ENCODE data around the gene SHISA8.

The SHISA8 gene

DNA sequence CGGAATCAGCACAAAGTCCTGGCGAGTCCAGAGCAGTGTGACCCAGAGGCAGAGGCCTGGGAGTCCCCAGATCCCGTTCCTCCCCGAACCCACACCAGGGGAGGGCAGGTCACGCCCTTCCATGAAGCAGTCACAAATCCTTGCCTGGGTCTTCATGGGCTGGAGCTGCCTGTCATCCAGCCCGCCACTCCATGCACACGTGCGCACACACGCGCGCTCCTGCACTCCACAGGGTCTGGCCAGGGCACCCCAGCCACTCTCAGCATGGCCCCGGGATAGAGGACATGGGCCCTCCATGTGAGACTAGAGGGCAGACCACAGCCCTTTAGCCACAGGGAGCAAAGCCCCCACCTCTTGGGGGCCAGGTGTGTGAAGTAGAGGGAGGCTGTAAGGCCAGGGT is 17.5 kb upstream of the SHISA8 start:
- ChIA-PET POLR2A (no interaction called here), CTCF (no interaction called here)
- no peak for DNase-seq (ENCODE audit: extremely low spot score)
- TF ChIP-seq ELF4 (IDR thresholded peaks at IDR 0.05) (no peak), CTBP1 (IDR thresholded peaks at IDR 0.05; ENCODE audit: borderline replicate concordance) (no peak), TARDBP (IDR thresholded peaks at IDR 0.05) (no peak), ZNF384 (IDR thresholded peaks at IDR 0.05) (no peak), L3MBTL2 (conservative IDR thresholded peaks at IDR 0.05) (no peak), FOXA1 (IDR thresholded peaks at IDR 0.05) (no peak), HDGF (IDR thresholded peaks at IDR 0.05; ENCODE audit: borderline replicate concordance) (no peak), FOXK2 (IDR thresholded peaks at IDR 0.05) (no peak), BHLHE40 (IDR thresholded peaks at IDR 0.05; ENCODE audit: borderline replicate concordance) (no peak), LEF1 (IDR thresholded peaks at IDR 0.05; ENCODE audit: borderline replicate concordance) (no peak), FOXM1 (IDR thresholded peaks at IDR 0.05; ENCODE audit: borderline replicate concordance) (no peak), ARNT (IDR thresholded peaks at IDR 0.05) (no peak), SP1 (IDR thresholded peaks at IDR 0.05) (no peak), SUZ12 (IDR thresholded peaks at IDR 0.05) (no peak), NFRKB (IDR thresholded peaks at IDR 0.05) (no peak)
- TF ChIP-seq, protein P1, sequence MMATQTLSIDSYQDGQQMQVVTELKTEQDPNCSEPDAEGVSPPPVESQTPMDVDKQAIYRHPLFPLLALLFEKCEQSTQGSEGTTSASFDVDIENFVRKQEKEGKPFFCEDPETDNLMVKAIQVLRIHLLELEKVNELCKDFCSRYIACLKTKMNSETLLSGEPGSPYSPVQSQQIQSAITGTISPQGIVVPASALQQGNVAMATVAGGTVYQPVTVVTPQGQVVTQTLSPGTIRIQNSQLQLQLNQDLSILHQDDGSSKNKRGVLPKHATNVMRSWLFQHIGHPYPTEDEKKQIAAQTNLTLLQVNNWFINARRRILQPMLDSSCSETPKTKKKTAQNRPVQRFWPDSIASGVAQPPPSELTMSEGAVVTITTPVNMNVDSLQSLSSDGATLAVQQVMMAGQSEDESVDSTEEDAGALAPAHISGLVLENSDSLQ (IDR thresholded peaks at IDR 0.05), result no peak

GRCh38 chr22:41931701-41932269 is 16.9 kb upstream of the SHISA8 start:
- ChIA-PET CTCF (no interaction called here), POLR2A (no interaction called here)
- TF ChIP-seq ELF4 (IDR thresholded peaks at IDR 0.05) (no peak), SUZ12 (IDR thresholded peaks at IDR 0.05) (no peak), BHLHE40 (IDR thresholded peaks at IDR 0.05; ENCODE audit: borderline replicate concordance) (no peak), TARDBP (IDR thresholded peaks at IDR 0.05) (no peak), SP1 (IDR thresholded peaks at IDR 0.05) (no peak), ZNF384 (IDR thresholded peaks at IDR 0.05) (no peak), CTBP1 (IDR thresholded peaks at IDR 0.05; ENCODE audit: borderline replicate concordance) (no peak), LEF1 (IDR thresholded peaks at IDR 0.05; ENCODE audit: borderline replicate concordance) (no peak), FOXK2 (IDR thresholded peaks at IDR 0.05) (no peak), FOXA1 (IDR thresholded peaks at IDR 0.05) (no peak), L3MBTL2 (conservative IDR thresholded peaks at IDR 0.05) (no peak), ARNT (IDR thresholded peaks at IDR 0.05) (no peak), HDGF (IDR thresholded peaks at IDR 0.05; ENCODE audit: borderline replicate concordance) (no peak), NFRKB (IDR thresholded peaks at IDR 0.05) (no peak), FOXM1 (IDR thresholded peaks at IDR 0.05; ENCODE audit: borderline replicate concordance) (no peak)
- TF ChIP-seq, protein P1 (IDR thresholded peaks at IDR 0.05), result no peak
- DNase-seq (ENCODE audit: extremely low spot score), result no peak

DNA sequence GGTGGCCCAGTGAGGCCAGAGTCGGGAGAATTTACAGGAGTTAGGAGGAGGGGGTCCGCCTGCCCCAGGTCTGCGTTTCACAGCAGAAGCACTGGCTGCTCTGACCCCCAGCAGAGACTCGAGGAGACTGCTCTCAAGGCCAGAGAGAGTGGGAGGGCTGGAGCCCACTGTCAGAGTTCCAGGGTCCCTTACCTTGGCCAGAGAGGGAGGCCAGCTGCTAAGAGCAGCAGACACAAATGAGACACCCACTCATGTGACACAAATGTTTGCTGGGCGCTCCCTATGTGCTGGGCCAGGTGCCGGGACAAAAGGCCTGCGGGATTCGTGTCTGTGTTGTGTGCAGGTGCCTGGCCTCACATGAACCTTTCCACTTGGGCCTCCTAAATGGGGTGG is 14.5 kb upstream of the SHISA8 start:
- TF ChIP-seq SP1 (IDR thresholded peaks at IDR 0.05), result no peak
- ChIA-PET CTCF (no interaction called here), POLR2A (no interaction called here)
- DNase-seq (ENCODE audit: extremely low spot score), result no peak

- no peak for DNase-seq (ENCODE audit: extremely low spot score)
- ChIA-PET CTCF (no interaction called here), POLR2A (interaction anchor here (1.9 kb wide), 1 partner anchor 18 kb away, joined by 6 read pairs; the partner anchor contains the start of gene CENPM)
- TF ChIP-seq ARNT (IDR thresholded peaks at IDR 0.05), result no peak
- TF ChIP-seq, protein P1 (IDR thresholded peaks at IDR 0.05), result no peak
- no peak for TF ChIP-seq NFRKB (IDR thresholded peaks at IDR 0.05)
- no peak for TF ChIP-seq SUZ12 (IDR thresholded peaks at IDR 0.05)
- TF ChIP-seq BHLHE40 (IDR thresholded peaks at IDR 0.05; ENCODE audit: borderline replicate concordance), result no peak
- no peak for TF ChIP-seq LEF1 (IDR thresholded peaks at IDR 0.05; ENCODE audit: borderline replicate concordance)
- no peak for TF ChIP-seq L3MBTL2 (conservative IDR thresholded peaks at IDR 0.05)
- no peak for TF ChIP-seq CTBP1 (IDR thresholded peaks at IDR 0.05; ENCODE audit: borderline replicate concordance)
- no peak for TF ChIP-seq ELF4 (IDR thresholded peaks at IDR 0.05)
- no peak for TF ChIP-seq ZNF384 (IDR thresholded peaks at IDR 0.05)
- no peak for TF ChIP-seq FOXA1 (IDR thresholded peaks at IDR 0.05)
- no peak for TF ChIP-seq FOXM1 (IDR thresholded peaks at IDR 0.05; ENCODE audit: borderline replicate concordance)
Measured at GRCh38 chr22:41928593-41929417, 13.9 kb upstream of the SHISA8 start.

DNA sequence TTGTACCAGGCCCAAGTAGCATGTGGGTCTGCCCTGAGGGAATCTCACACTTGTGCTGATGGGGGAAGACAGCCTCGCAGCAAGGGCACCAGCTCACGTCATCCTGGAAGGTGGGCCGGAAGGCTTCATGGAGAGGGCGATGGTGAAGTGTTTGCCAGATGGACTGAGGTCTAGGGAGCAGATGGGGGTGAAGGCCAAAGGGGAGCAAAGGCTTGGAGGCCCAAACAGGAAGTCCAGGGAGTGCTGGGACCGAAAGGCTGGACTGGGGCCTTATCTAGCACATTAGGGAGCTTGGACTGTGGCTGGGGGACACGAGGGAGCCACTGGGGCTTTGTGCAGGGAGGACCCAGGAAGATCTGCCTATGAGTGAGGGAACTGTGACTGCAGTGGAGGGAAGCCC is 12.9 kb upstream of the SHISA8 start:
- ChIA-PET POLR2A (interaction anchor here (0.5 to 1.9 kb wide), 3 partner anchors 13 to 307 kb away, joined by 3 to 6 read pairs (median 3); partner anchors contain the start of genes CENPM and XRCC6), CTCF (no interaction called here)
- TF ChIP-seq SP1 (IDR thresholded peaks at IDR 0.05) (no peak), ELF4 (IDR thresholded peaks at IDR 0.05) (no peak), ARNT (IDR thresholded peaks at IDR 0.05) (no peak), CTBP1 (IDR thresholded peaks at IDR 0.05; ENCODE audit: borderline replicate concordance) (no peak), SUZ12 (IDR thresholded peaks at IDR 0.05) (no peak), NFRKB (IDR thresholded peaks at IDR 0.05) (no peak), ZNF384 (IDR thresholded peaks at IDR 0.05) (no peak), TARDBP (IDR thresholded peaks at IDR 0.05) (no peak), FOXM1 (IDR thresholded peaks at IDR 0.05; ENCODE audit: borderline replicate concordance) (no peak), HDGF (IDR thresholded peaks at IDR 0.05; ENCODE audit: borderline replicate concordance) (no peak), FOXA1 (IDR thresholded peaks at IDR 0.05) (no peak), FOXK2 (IDR thresholded peaks at IDR 0.05) (no peak)
- no peak for DNase-seq (ENCODE audit: extremely low spot score)

Data from HEK293T (cell line).